HL-60 (cell line): ENCODE results near the gene DACT2.

Source experiments
- DNase-seq, 2 experiments: peaks; one replicate each; pipeline ENCODE4 v3.0.0-alpha.2; 2010 to 2020; ENCODE audit warnings: low read depth in 1 of 2, low spot score in 1 of 2
- H3K27ac ChIP-seq: fragments of 250-450 bp; sonication (Bioruptor Pico); replicated peaks from 2 replicates; pipeline ENCODE4 v1.5.1; 2020; ENCODE audit warnings: mild to moderate bottlenecking, moderate library complexity
- H3K27me3 ChIP-seq: fragments of 250-450 bp; sonication (Bioruptor Pico); 2 replicates; pipeline ENCODE4 v1.5.1; 2021; ENCODE audit warnings: mild to moderate bottlenecking, moderate library complexity; ENCODE audit not compliant: insufficient read depth, poor library complexity, severe bottlenecking
- H3K4me3 ChIP-seq: replicated peaks from 2 replicates; pipeline ENCODE4 v1.5.1; 2011; ENCODE audit warnings: mild to moderate bottlenecking, control low read depth, low read length; ENCODE audit not compliant: insufficient read depth
- GABPA ChIP-seq: IDR thresholded peaks from 2 replicates; pipeline ENCODE4 v1.6.1; 2012; ENCODE audit warnings: low read depth
- POLR2AphosphoS5 ChIP-seq: IDR thresholded peaks from 2 replicates; pipeline ENCODE4 v1.6.1; 2012; ENCODE audit warnings: low read depth
- REST ChIP-seq: IDR thresholded peaks from 2 replicates; pipeline ENCODE4 v1.6.1; 2012; ENCODE audit warnings: low read depth; ENCODE audit not compliant: insufficient replicate concordance
- SPI1 ChIP-seq: IDR thresholded peaks from 2 replicates; pipeline ENCODE4 v1.6.1; 2012; ENCODE audit warnings: low read depth, mild to moderate bottlenecking, borderline replicate concordance
- TF ChIP-seq, protein P1 (sequence below): IDR thresholded peaks from one replicate; pipeline ENCODE4 v1.5.1; 2011; ENCODE audit warnings: low read length, control low read depth, inconsistent platforms; ENCODE audit not compliant: insufficient read depth

Gene DACT2

GRCh38 chr6:168330403-168330802 is 10.8 kb upstream of the DACT2 start:
- Histone ChIP-seq H3K27ac (no peak overlapping the region), H3K27me3 (no peaks in the 10 kb centered on the region), H3K4me3 (no peak overlapping the region)
- no peak for DNase-seq
- TF ChIP-seq POLR2AphosphoS5: no peak
- TF ChIP-seq GABPA: no peak
- TF ChIP-seq, protein P1, sequence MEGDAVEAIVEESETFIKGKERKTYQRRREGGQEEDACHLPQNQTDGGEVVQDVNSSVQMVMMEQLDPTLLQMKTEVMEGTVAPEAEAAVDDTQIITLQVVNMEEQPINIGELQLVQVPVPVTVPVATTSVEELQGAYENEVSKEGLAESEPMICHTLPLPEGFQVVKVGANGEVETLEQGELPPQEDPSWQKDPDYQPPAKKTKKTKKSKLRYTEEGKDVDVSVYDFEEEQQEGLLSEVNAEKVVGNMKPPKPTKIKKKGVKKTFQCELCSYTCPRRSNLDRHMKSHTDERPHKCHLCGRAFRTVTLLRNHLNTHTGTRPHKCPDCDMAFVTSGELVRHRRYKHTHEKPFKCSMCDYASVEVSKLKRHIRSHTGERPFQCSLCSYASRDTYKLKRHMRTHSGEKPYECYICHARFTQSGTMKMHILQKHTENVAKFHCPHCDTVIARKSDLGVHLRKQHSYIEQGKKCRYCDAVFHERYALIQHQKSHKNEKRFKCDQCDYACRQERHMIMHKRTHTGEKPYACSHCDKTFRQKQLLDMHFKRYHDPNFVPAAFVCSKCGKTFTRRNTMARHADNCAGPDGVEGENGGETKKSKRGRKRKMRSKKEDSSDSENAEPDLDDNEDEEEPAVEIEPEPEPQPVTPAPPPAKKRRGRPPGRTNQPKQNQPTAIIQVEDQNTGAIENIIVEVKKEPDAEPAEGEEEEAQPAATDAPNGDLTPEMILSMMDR: no peak
- no peak for TF ChIP-seq REST
- no peak for TF ChIP-seq SPI1

DNA sequence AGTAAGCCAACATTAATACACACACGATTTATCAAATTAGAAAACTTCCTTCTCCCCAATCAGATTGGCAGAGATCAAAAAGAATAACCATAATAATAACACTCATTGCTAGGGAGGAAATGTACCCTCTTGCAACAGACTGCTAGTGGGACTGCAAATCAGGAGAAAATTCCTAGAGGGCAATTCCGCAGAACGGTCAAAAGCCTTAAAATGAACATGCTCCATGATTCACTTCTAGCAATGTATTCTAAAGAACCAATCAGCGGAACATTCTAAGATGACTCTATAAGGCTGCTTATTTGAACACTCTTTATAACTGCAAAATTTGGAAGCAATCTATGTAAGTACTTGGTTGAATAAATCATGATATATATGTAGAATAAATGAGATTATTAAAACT is 8.5 kb upstream of the DACT2 start:
- H3K4me3 ChIP-seq: no peak overlapping the region
- no peaks in the 10 kb centered on the region for H3K27me3 ChIP-seq
- DNase-seq: no peak
- TF ChIP-seq POLR2AphosphoS5 (no peak), GABPA (no peak), SPI1 (no peak), REST (no peak)
- TF ChIP-seq, protein P1: no peak
- no peak overlapping the region for H3K27ac ChIP-seq

DNA sequence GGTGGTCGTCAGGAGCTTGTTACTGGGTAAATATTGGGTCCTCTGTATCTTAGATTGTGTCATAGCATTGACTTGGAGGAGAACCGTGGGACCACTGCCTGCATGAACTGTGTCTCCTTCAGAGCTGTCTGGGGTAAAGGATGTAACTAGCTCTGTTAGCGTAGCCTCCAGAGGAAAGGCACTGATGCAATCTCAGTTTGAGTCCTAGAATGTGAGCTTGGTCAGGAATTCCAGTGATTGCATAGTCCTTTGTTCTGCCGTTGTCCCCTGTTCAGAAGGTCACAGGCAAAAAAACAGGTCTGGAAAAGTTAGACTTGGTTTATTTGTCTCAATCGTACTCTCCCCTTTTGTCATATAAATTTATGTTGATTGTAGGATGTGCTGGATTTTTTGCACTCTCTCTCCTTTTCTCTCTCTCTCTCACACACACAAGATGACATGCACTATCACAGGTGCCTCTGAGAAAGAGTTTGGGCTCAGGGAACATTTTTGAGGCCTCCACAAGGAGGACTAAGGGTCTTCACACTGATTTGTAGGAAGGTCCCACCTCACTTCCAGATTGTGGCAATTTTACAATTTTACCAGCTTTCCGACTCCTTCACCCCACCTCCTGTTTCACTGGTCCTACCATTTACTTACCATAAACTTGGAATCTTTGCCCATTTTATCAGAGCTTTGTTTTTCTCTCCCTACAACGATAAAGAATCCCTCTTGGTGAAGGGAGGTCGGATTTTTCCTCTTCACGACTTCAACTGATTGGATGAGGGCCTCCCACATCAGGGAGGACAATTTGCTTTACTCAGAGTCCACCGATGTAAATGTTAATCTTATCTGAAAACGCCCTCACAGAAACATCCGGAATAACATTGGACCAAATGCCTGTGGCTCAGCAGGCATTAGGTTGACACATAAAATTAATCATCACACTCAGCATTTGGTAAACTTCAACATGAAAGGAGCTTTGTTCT is 7.0 kb upstream of the DACT2 start:
- TF ChIP-seq POLR2AphosphoS5: no peak
- TF ChIP-seq, protein P1: no peak
- no peak for TF ChIP-seq SPI1
- no peak for TF ChIP-seq REST
- TF ChIP-seq GABPA: no peak
- no peak overlapping the region for H3K4me3 ChIP-seq
- no peak overlapping the region for H3K27ac ChIP-seq
- no peaks in the 10 kb centered on the region for H3K27me3 ChIP-seq
- DNase-seq: no peak
